ENCODE measurements around the gene CERS4.
"Not testable (repeated sequence)": the region's sequence is repeated elsewhere in the genome, so short reads cannot be mapped to it uniquely, and the experiment has no call there.

CERS4 gene

GRCh38 chr19:8213827-8214672 is 4.9 kb downstream of the CERS4 start:
- H3K4me3 ChIP-seq (ENCODE audit: low read length), result no peak overlapping the region
- H3K27me3 ChIP-seq (ENCODE audit: control insufficient read depth, insufficient read depth, low read length), result peaks cover 23% of the 10 kb centered on the region
- no peak overlapping the region for H3K4me2 ChIP-seq (ENCODE audit: low read length)
- H3K9me3 ChIP-seq (replicated peaks; ENCODE audit: low read length), result no peaks in the 10 kb centered on the region
- no peaks in the 10 kb centered on the region for H3K36me3 ChIP-seq (ENCODE audit: insufficient read depth, low read length)
- H3K4me1 ChIP-seq (ENCODE audit: control insufficient read depth, insufficient read depth, low read length), result no peaks in the 10 kb centered on the region
- H3K9ac ChIP-seq (ENCODE audit: low read depth, low read length), result no peak overlapping the region

- Histone ChIP-seq H3K9ac (ENCODE audit: low read depth, low read length) (no peak overlapping the region), H3K4me2 (ENCODE audit: low read length) (no peak overlapping the region), H3K9me3 (replicated peaks; ENCODE audit: low read length) (no peaks in the 10 kb centered on the region), H3K4me1 (ENCODE audit: control insufficient read depth, insufficient read depth, low read length) (no peaks in the 10 kb centered on the region), H3K36me3 (ENCODE audit: insufficient read depth, low read length) (no peaks in the 10 kb centered on the region), H3K4me3 (ENCODE audit: low read length) (no peak overlapping the region), H3K27me3 (ENCODE audit: control insufficient read depth, insufficient read depth, low read length) (peaks cover 20% of the 10 kb centered on the region)
These were observed 5.6 kb downstream of the CERS4 start for GRCh38 chr19:8214802-8215201.

- no peak overlapping the region for H3K4me3 ChIP-seq (ENCODE audit: low read length)
- no peaks in the 10 kb centered on the region for H3K36me3 ChIP-seq (ENCODE audit: insufficient read depth, low read length)
- H3K9ac ChIP-seq (ENCODE audit: low read depth, low read length), result no peak overlapping the region
- H3K9me3 ChIP-seq (replicated peaks; ENCODE audit: low read length), result no peaks in the 10 kb centered on the region
- peaks cover 10% of the 10 kb centered on the region for H3K27me3 ChIP-seq (ENCODE audit: control insufficient read depth, insufficient read depth, low read length)
- H3K4me1 ChIP-seq (ENCODE audit: control insufficient read depth, insufficient read depth, low read length), result no peaks in the 10 kb centered on the region
- H3K4me2 ChIP-seq (ENCODE audit: low read length), result no peak overlapping the region
These were observed 6.6 kb downstream of the CERS4 start for GRCh38 chr19:8215783-8216182.

GRCh38 chr19:8216357-8216756 is 7.2 kb downstream of the CERS4 start:
- Histone ChIP-seq H3K4me1 (ENCODE audit: control insufficient read depth, insufficient read depth, low read length) (no peaks in the 10 kb centered on the region), H3K4me3 (ENCODE audit: low read length) (no peak overlapping the region), H3K9me3 (replicated peaks; ENCODE audit: low read length) (no peaks in the 10 kb centered on the region), H3K36me3 (ENCODE audit: insufficient read depth, low read length) (no peaks in the 10 kb centered on the region), H3K9ac (ENCODE audit: low read depth, low read length) (no peak overlapping the region), H3K27me3 (ENCODE audit: control insufficient read depth, insufficient read depth, low read length) (peaks cover 5% of the 10 kb centered on the region), H3K4me2 (ENCODE audit: low read length) (no peak overlapping the region)

GRCh38 chr19:8218127-8218526 is 9.0 kb downstream of the CERS4 start:
- H3K4me1 ChIP-seq (ENCODE audit: control insufficient read depth, insufficient read depth, low read length); H3K9ac ChIP-seq (ENCODE audit: low read depth, low read length); H3K4me2 ChIP-seq (ENCODE audit: low read length): not testable (repeated sequence)

GRCh38 chr19:8220481-8220880 is 11.3 kb downstream of the CERS4 start:
- H3K9ac ChIP-seq (ENCODE audit: low read depth, low read length), result no peak overlapping the region
- no peaks in the 10 kb centered on the region for H3K4me1 ChIP-seq (ENCODE audit: control insufficient read depth, insufficient read depth, low read length)
- H3K4me2 ChIP-seq (ENCODE audit: low read length), result no peak overlapping the region
- no peaks in the 10 kb centered on the region for H3K36me3 ChIP-seq (ENCODE audit: insufficient read depth, low read length)
- H3K9me3 ChIP-seq (replicated peaks; ENCODE audit: low read length), result no peaks in the 10 kb centered on the region
- H3K4me3 ChIP-seq (ENCODE audit: low read length), result no peak overlapping the region
- peaks cover 9% of the 10 kb centered on the region for H3K27me3 ChIP-seq (ENCODE audit: control insufficient read depth, insufficient read depth, low read length)

More at GRCh38 chr19:8218127-8218526, 9.0 kb downstream of the CERS4 start:
- H3K9me3 ChIP-seq (replicated peaks; ENCODE audit: low read length); H3K27me3 ChIP-seq (ENCODE audit: control insufficient read depth, insufficient read depth, low read length); H3K36me3 ChIP-seq (ENCODE audit: insufficient read depth, low read length); H3K4me3 ChIP-seq (ENCODE audit: low read length): not testable (repeated sequence)

GRCh38 chr19:8221161-8221560 is 12.0 kb downstream of the CERS4 start:
- no peaks in the 10 kb centered on the region for H3K4me1 ChIP-seq (ENCODE audit: control insufficient read depth, insufficient read depth, low read length)
- H3K9me3 ChIP-seq (replicated peaks; ENCODE audit: low read length), result no peaks in the 10 kb centered on the region
- no peak overlapping the region for H3K4me3 ChIP-seq (ENCODE audit: low read length)
- H3K36me3 ChIP-seq (ENCODE audit: insufficient read depth, low read length), result no peaks in the 10 kb centered on the region
- H3K27me3 ChIP-seq (ENCODE audit: control insufficient read depth, insufficient read depth, low read length), result peaks cover 9% of the 10 kb centered on the region
- no peak overlapping the region for H3K4me2 ChIP-seq (ENCODE audit: low read length)
- no peak overlapping the region for H3K9ac ChIP-seq (ENCODE audit: low read depth, low read length)

GRCh38 chr19:8223442-8223841 is 14.3 kb downstream of the CERS4 start:
- not testable (repeated sequence) for H3K9ac ChIP-seq (ENCODE audit: low read depth, low read length); H3K27me3 ChIP-seq (ENCODE audit: control insufficient read depth, insufficient read depth, low read length); H3K4me1 ChIP-seq (ENCODE audit: control insufficient read depth, insufficient read depth, low read length); H3K9me3 ChIP-seq (replicated peaks; ENCODE audit: low read length); H3K4me3 ChIP-seq (ENCODE audit: low read length); H3K36me3 ChIP-seq (ENCODE audit: insufficient read depth, low read length); H3K4me2 ChIP-seq (ENCODE audit: low read length)

- H3K9me3 ChIP-seq (replicated peaks; ENCODE audit: low read length), result no peaks in the 10 kb centered on the region
- H3K4me1 ChIP-seq (ENCODE audit: control insufficient read depth, insufficient read depth, low read length), result no peaks in the 10 kb centered on the region
- peaks cover 9% of the 10 kb centered on the region for H3K27me3 ChIP-seq (ENCODE audit: control insufficient read depth, insufficient read depth, low read length)
- no peak overlapping the region for H3K4me3 ChIP-seq (ENCODE audit: low read length)
- no peak overlapping the region for H3K9ac ChIP-seq (ENCODE audit: low read depth, low read length)
- H3K4me2 ChIP-seq (ENCODE audit: low read length), result peak overlapping the region; percentile 20
- no peaks in the 10 kb centered on the region for H3K36me3 ChIP-seq (ENCODE audit: insufficient read depth, low read length)
These were observed 15.4 kb downstream of the CERS4 start for GRCh38 chr19:8224394-8225145.

GRCh38 chr19:8231073-8231604 is 22.0 kb downstream of the CERS4 start:
- no peaks in the 10 kb centered on the region for H3K36me3 ChIP-seq (ENCODE audit: insufficient read depth, low read length)
- H3K9ac ChIP-seq (ENCODE audit: low read depth, low read length), result no peak overlapping the region
- no peaks in the 10 kb centered on the region for H3K9me3 ChIP-seq (replicated peaks; ENCODE audit: low read length)
- no peak overlapping the region for H3K4me3 ChIP-seq (ENCODE audit: low read length)
- H3K4me2 ChIP-seq (ENCODE audit: low read length), result no peak overlapping the region
- H3K4me1 ChIP-seq (ENCODE audit: control insufficient read depth, insufficient read depth, low read length), result no peaks in the 10 kb centered on the region
- H3K27me3 ChIP-seq (ENCODE audit: control insufficient read depth, insufficient read depth, low read length), result no peaks in the 10 kb centered on the region

GRCh38 chr19:8233370-8233769 is 24.2 kb downstream of the CERS4 start:
- H3K9me3 ChIP-seq (replicated peaks; ENCODE audit: low read length), result no peaks in the 10 kb centered on the region
- no peaks in the 10 kb centered on the region for H3K36me3 ChIP-seq (ENCODE audit: insufficient read depth, low read length)
- H3K9ac ChIP-seq (ENCODE audit: low read depth, low read length), result no peak overlapping the region
- H3K4me1 ChIP-seq (ENCODE audit: control insufficient read depth, insufficient read depth, low read length), result no peaks in the 10 kb centered on the region
- no peaks in the 10 kb centered on the region for H3K27me3 ChIP-seq (ENCODE audit: control insufficient read depth, insufficient read depth, low read length)
- no peak overlapping the region for H3K4me2 ChIP-seq (ENCODE audit: low read length)
- no peak overlapping the region for H3K4me3 ChIP-seq (ENCODE audit: low read length)
